Sigmoid colon (tissue), 4 donors: ENCODE measurements around the gene SLC25A34.

ENCODE experiments used
- EP300 ChIP-seq, 4 donors: sonication (generic); formaldehyde crosslinking; IDR thresholded peaks; one replicate each; pipeline ENCODE4 v1.6.1; 2017; ENCODE audit warnings: antibody characterized with exemption in 4 of 4
- POLR2A ChIP-seq, 2 donors: fragments of 450-650 bp; IDR thresholded peaks; one replicate each; pipeline ENCODE4 v1.6.1; 2016; ENCODE audit warnings: antibody characterized with exemption in 2 of 2, mild to moderate bottlenecking in 2 of 2, moderate library complexity in 2 of 2
- POLR2AphosphoS5 ChIP-seq, 4 donors: sonication (generic); formaldehyde crosslinking; IDR thresholded peaks; one replicate each; pipeline ENCODE4 v1.6.1; 2017; ENCODE audit warnings: antibody characterized with exemption in 4 of 4
- TF ChIP-seq, protein P1 (sequence below), 4 experiments: fragments of 450-650 bp in 3 of 4; fragments of 200-600 bp in 1 of 4; IDR thresholded peaks; one replicate each; pipeline ENCODE4 v1.5.1; 2016 to 2019; ENCODE audit warnings: antibody characterized with exemption in 4 of 4, mild to moderate bottlenecking in 3 of 4, moderate library complexity in 2 of 4

DNA sequence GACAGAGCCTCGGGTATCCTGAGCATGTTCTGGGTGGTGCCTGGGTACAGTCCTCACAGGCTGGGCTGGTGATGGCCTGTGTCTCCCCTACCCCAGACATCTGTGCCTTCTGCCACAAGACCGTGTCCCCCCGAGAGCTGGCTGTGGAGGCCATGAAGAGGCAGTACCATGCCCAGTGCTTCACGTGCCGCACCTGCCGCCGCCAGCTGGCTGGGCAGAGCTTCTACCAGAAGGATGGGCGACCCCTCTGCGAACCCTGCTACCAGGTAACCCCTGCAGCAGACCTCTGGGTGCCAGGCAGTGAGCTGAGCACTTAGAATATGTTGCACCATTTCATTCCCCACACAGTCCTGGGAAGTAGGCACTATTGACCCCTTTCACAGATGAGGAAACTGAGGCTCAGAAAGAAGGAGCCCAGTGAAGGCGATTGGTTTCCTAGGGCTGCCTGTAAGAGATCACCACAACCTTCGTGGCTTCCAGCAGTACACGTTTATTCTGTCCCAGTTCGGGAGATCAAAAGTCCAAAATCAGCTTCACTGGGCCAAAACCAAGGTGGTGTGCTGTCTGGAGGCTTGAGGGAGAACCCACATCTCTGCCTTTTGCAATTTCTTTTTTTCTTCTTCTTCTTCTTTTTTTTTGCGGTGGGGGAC lies 34.4 kb downstream of the SLC25A34 start:
- TF ChIP-seq, protein P1, sequence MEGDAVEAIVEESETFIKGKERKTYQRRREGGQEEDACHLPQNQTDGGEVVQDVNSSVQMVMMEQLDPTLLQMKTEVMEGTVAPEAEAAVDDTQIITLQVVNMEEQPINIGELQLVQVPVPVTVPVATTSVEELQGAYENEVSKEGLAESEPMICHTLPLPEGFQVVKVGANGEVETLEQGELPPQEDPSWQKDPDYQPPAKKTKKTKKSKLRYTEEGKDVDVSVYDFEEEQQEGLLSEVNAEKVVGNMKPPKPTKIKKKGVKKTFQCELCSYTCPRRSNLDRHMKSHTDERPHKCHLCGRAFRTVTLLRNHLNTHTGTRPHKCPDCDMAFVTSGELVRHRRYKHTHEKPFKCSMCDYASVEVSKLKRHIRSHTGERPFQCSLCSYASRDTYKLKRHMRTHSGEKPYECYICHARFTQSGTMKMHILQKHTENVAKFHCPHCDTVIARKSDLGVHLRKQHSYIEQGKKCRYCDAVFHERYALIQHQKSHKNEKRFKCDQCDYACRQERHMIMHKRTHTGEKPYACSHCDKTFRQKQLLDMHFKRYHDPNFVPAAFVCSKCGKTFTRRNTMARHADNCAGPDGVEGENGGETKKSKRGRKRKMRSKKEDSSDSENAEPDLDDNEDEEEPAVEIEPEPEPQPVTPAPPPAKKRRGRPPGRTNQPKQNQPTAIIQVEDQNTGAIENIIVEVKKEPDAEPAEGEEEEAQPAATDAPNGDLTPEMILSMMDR (IDR thresholded peaks at IDR 0.05), result no peak
- TF ChIP-seq POLR2AphosphoS5 (IDR thresholded peaks at IDR 0.05), result no peak
- no peak for TF ChIP-seq POLR2A (IDR thresholded peaks at IDR 0.05)
- TF ChIP-seq EP300 (IDR thresholded peaks at IDR 0.05), result no peak
